RWPE2 (cell line): Measurements from ENCODE around the gene LIN28A.

Experiments
- ATAC-seq: fragments of 200-7000 bp; cut with Tn5 transposase; 3 replicates; pipeline ENCODE4 v1.9.1; 2021; ENCODE audit warnings: low read depth
- DNase-seq: peaks from one replicate; pipeline ENCODE4 v3.0.0-alpha.2; 2020; ENCODE audit warnings: low spot score
- H3K27ac ChIP-seq: fragments of 450-650 bp; 2 replicates; pipeline ENCODE4 v1.5.1; 2017; ENCODE audit warnings: mild to moderate bottlenecking; ENCODE audit not compliant: poor library complexity, severe bottlenecking
- H3K27me3 ChIP-seq: fragments of 250-450 bp; sonication (Bioruptor Pico); 2 replicates; pipeline ENCODE4 v1.5.1; 2021; ENCODE audit warnings: mild to moderate bottlenecking, moderate library complexity; ENCODE audit not compliant: insufficient read depth, poor library complexity, severe bottlenecking
- H3K36me3 ChIP-seq: fragments of 250-450 bp; sonication (Bioruptor Pico); 2 replicates; pipeline ENCODE4 v1.5.1; 2020; ENCODE audit warnings: low read depth, mild to moderate bottlenecking, moderate library complexity
- H3K4me1 ChIP-seq: fragments of 250-450 bp; sonication (Bioruptor Pico); 2 replicates; pipeline ENCODE4 v1.5.1; 2021; ENCODE audit warnings: mild to moderate bottlenecking, moderate library complexity; ENCODE audit not compliant: insufficient read depth, poor library complexity, severe bottlenecking
- H3K4me3 ChIP-seq: fragments of 250-450 bp; sonication (Bioruptor Pico); 2 replicates; pipeline ENCODE4 v1.5.1; 2021; ENCODE audit warnings: mild to moderate bottlenecking, moderate library complexity; ENCODE audit not compliant: severe bottlenecking
- H3K9me3 ChIP-seq: fragments of 250-450 bp; sonication (Bioruptor Pico); 2 replicates; pipeline ENCODE4 v1.5.1; 2021; ENCODE audit warnings: mild to moderate bottlenecking, moderate library complexity; ENCODE audit not compliant: severe bottlenecking
- CTCF ChIP-seq: fragments of 450-650 bp; IDR thresholded peaks from one replicate; pipeline ENCODE4 v1.5.1; 2017; ENCODE audit warnings: mild to moderate bottlenecking, moderate library complexity; ENCODE audit not compliant: poor library complexity, severe bottlenecking

The LIN28A gene

GRCh38 chr1:26449868-26450267 is 39.3 kb downstream of the LIN28A start:
- no peaks in the 10 kb centered on the region for H3K27me3 ChIP-seq
- TF ChIP-seq CTCF, result no peak
- ATAC-seq, result no peak
- H3K27ac ChIP-seq, result no peak overlapping the region
- DNase-seq, result no peak
- H3K4me1 ChIP-seq, result no peaks in the 10 kb centered on the region
- no peak overlapping the region for H3K4me3 ChIP-seq
- H3K36me3 ChIP-seq, result peaks cover 52% of the 10 kb centered on the region
- no peaks in the 10 kb centered on the region for H3K9me3 ChIP-seq

GRCh38 chr1:26450908-26451307 is 40.3 kb downstream of the LIN28A start:
- Histone ChIP-seq H3K36me3 (peaks cover 50% of the 10 kb centered on the region), H3K27me3 (no peaks in the 10 kb centered on the region), H3K27ac (no peak overlapping the region), H3K9me3 (no peaks in the 10 kb centered on the region), H3K4me1 (no peaks in the 10 kb centered on the region), H3K4me3 (no peak overlapping the region)
- ATAC-seq, result no peak
- DNase-seq, result no peak
- no peak for TF ChIP-seq CTCF

- Histone ChIP-seq H3K9me3 (no peaks in the 10 kb centered on the region), H3K27me3 (no peaks in the 10 kb centered on the region), H3K4me1 (no peaks in the 10 kb centered on the region), H3K4me3 (no peak overlapping the region), H3K27ac (no peak overlapping the region), H3K36me3 (peaks cover 43% of the 10 kb centered on the region)
- DNase-seq, result no peak
- no peak for ATAC-seq
- TF ChIP-seq CTCF, result no peak
Observed at GRCh38 chr1:26452459-26453183, 42.0 kb downstream of the LIN28A start.

- Histone ChIP-seq H3K4me3 (no peak overlapping the region), H3K27ac (no peak overlapping the region), H3K36me3 (peaks cover 55% of the 10 kb centered on the region), H3K27me3 (no peaks in the 10 kb centered on the region), H3K4me1 (no peaks in the 10 kb centered on the region), H3K9me3 (no peaks in the 10 kb centered on the region)
- no peak for TF ChIP-seq CTCF
- DNase-seq (no peak), ATAC-seq (no peak)
Observed at GRCh38 chr1:26459148-26459547, 48.5 kb downstream of the LIN28A start.

GRCh38 chr1:26459573-26460031 is 49.0 kb downstream of the LIN28A start:
- DNase-seq (no peak), ATAC-seq (no peak)
- Histone ChIP-seq H3K9me3 (no peaks in the 10 kb centered on the region), H3K27me3 (no peaks in the 10 kb centered on the region), H3K36me3 (peaks cover 60% of the 10 kb centered on the region), H3K4me1 (no peaks in the 10 kb centered on the region), H3K4me3 (no peak overlapping the region), H3K27ac (no peak overlapping the region)
- no peak for TF ChIP-seq CTCF
